Stimulated activated CD4-positive, alpha-beta T cell treated with anti-CD3 and anti-CD28 coated beads, TNF-alpha, amount 100 ng/mL, for 24 hours (primary cell): Measurements from ENCODE around the gene CTNNA3.

Experiments
- DNase-seq, 3 experiments: peaks; one replicate each; pipeline ENCODE4 v3.0.0-alpha.2; 2020; ENCODE audit warnings: low read depth in 3 of 3

The CTNNA3 gene

GRCh38 chr10:66819691-66820090, 876.3 kb downstream of the CTNNA3 start:
- no peak for DNase-seq

- no peak for DNase-seq
Observed at GRCh38 chr10:66813122-66813521, 882.9 kb downstream of the CTNNA3 start.

GRCh38 chr10:66811211-66811610, 884.8 kb downstream of the CTNNA3 start:
- no peak for DNase-seq

GRCh38 chr10:66809402-66809801, 886.6 kb downstream of the CTNNA3 start:
- DNase-seq: no peak

GRCh38 chr10:66805612-66806011, 890.4 kb downstream of the CTNNA3 start:
- DNase-seq: no peak

- DNase-seq: no peak
Observed at GRCh38 chr10:66804962-66805361, 891.0 kb downstream of the CTNNA3 start.

GRCh38 chr10:66803174-66803573, 892.8 kb downstream of the CTNNA3 start:
- no peak for DNase-seq

GRCh38 chr10:66799474-66799873, 896.5 kb downstream of the CTNNA3 start:
- DNase-seq: no peak

- no peak for DNase-seq
Observed at GRCh38 chr10:66795866-66796265, 900.1 kb downstream of the CTNNA3 start.

GRCh38 chr10:66792441-66792840, 903.6 kb downstream of the CTNNA3 start:
- no peak for DNase-seq

GRCh38 chr10:66788178-66788987, 907.6 kb downstream of the CTNNA3 start:
- no peak for DNase-seq

- DNase-seq: no peak
Observed at GRCh38 chr10:66786709-66787108, 909.3 kb downstream of the CTNNA3 start.

- no peak for DNase-seq
Observed at GRCh38 chr10:66784770-66785169, 911.2 kb downstream of the CTNNA3 start.

GRCh38 chr10:66783316-66783715, 912.7 kb downstream of the CTNNA3 start:
- DNase-seq: no peak

- DNase-seq: no peak
Observed at GRCh38 chr10:66782776-66783175, 913.2 kb downstream of the CTNNA3 start.

GRCh38 chr10:66782144-66782543, 913.9 kb downstream of the CTNNA3 start:
- no peak for DNase-seq

- DNase-seq: no peak
Observed at GRCh38 chr10:66780796-66781195, 915.2 kb downstream of the CTNNA3 start.

- no peak for DNase-seq
Observed at GRCh38 chr10:66778351-66778750, 917.6 kb downstream of the CTNNA3 start.

GRCh38 chr10:66777665-66778064, 918.3 kb downstream of the CTNNA3 start:
- no peak for DNase-seq

GRCh38 chr10:66773472-66773817, 922.5 kb downstream of the CTNNA3 start:
- no peak for DNase-seq

- DNase-seq: no peak
Observed at GRCh38 chr10:66772548-66773471, 923.2 kb downstream of the CTNNA3 start.

- no peak for DNase-seq
Observed at GRCh38 chr10:66767707-66768106, 928.3 kb downstream of the CTNNA3 start.

- no peak for DNase-seq
Observed at GRCh38 chr10:66762218-66762729, 933.7 kb downstream of the CTNNA3 start.
